Fibroblast of peridontal ligament (primary cell): ENCODE measurements around the gene SREK1.

ENCODE experiments used
- DNase-seq: peaks from one replicate; pipeline ENCODE4 v3.0.0-alpha.2; 2010; ENCODE audit errors: extremely low read depth

SREK1 gene

GRCh38 chr5:66164044-66164790 lies 20.1 kb downstream of the SREK1 start:
- peak; percentile 92 for DNase-seq

- no peak for DNase-seq
Observed at GRCh38 chr5:66168226-66168625, 24.1 kb downstream of the SREK1 start.

DNA sequence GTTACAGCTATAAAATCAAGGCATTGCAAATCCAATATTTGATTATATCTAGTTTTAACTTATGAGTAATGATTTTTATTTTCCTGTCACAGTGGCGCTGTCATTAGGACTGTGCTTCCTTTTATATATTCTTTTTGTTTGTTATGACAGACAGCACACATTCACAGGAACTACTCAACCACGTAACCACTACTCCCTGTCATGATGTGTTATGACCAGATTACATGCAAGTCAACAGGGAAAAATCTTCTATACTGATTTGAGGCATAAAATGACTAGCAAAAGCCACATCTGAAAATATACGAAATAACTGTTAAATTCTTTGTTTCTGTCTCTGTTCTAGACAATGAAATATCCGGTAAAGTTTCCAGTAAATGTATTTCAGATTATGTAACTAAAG lies 25.4 kb downstream of the SREK1 start:
- no peak for DNase-seq

- DNase-seq = no peak
Observed at GRCh38 chr5:66170195-66170919, 26.3 kb downstream of the SREK1 start.

DNA sequence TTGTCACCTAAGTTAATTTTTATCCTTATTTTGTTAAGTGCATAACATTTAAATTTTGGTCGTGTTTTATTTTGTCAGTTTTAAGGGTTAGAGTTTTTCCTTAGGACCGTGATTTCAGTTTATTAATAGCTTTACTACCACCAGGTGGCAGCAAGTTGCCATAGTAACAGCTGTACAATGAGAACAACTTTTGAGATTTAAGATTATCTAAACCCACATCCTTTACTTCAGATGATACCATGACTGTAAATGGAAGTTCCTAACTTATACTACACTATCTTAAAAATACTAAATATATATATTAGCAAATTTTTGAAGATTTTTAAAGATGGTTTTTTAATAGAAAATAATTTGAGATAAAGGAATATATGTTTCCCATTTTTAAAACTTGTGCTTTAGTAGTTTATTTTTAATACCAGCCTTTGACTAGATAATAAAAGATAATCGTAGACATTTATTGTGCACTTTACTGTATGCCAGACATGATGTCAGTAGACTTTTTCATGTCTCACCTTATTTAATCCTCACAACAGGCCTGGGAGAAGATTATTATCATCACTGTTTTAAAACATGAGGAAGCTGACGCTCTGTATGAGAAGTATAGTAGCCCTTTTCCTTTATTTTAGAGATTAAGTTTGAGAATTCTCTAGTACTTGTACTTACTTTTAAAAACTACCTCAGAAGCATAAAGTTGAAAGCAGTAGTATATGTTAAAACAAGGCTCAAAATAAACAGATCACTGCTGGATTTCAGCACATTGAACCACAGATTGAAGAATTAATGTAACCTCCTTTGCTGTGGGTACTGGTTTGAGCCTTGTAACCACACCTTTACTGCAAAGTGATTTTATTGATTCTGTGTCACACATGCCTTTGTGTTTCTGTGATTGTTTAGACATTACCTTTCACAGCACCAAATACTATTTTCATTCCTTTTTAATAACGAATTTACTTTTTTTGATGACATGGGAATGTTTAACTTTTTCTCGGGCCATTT lies 27.5 kb downstream of the SREK1 start:
- peak; percentile 75 for DNase-seq

- peak; percentile 70 for DNase-seq
Observed at GRCh38 chr5:66174338-66174737, 30.2 kb downstream of the SREK1 start.

- no peak for DNase-seq
Observed at GRCh38 chr5:66178799-66179198, 34.7 kb downstream of the SREK1 start.

DNA sequence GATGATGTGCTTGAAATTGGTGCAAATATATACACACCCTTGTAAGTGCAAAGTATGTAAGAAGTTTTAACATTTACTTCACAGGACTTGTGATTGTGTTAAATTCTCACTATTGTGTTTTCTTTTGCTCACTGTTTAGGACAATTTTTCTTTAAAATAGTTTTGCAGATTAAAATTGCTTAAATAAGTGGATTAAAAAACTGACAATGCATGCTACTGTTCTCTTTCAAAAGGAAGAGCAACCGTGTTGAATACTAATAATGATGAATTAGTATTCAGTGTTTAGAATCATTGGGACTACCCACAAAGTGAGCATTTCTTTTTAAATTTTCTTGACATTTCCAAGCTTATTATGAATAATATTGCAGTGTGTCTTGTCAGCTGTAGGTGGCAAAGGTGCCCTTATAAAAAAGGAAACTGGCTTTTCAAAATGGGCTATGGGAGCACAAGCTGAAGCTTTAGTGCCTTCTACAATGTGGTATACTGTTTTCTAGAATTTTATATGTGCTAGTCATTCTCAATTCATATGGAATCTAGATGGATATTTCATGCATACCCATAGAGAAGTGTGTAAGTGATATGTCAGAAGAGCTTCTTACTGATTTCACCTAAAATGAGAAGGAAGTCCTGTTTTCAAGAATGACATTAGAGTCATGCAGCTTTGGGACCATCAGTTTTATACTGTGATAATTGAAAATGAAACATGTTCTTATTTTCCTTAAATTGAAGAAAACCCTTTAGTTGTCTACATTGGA lies 35.4 kb downstream of the SREK1 start:
- no peak for DNase-seq

DNA sequence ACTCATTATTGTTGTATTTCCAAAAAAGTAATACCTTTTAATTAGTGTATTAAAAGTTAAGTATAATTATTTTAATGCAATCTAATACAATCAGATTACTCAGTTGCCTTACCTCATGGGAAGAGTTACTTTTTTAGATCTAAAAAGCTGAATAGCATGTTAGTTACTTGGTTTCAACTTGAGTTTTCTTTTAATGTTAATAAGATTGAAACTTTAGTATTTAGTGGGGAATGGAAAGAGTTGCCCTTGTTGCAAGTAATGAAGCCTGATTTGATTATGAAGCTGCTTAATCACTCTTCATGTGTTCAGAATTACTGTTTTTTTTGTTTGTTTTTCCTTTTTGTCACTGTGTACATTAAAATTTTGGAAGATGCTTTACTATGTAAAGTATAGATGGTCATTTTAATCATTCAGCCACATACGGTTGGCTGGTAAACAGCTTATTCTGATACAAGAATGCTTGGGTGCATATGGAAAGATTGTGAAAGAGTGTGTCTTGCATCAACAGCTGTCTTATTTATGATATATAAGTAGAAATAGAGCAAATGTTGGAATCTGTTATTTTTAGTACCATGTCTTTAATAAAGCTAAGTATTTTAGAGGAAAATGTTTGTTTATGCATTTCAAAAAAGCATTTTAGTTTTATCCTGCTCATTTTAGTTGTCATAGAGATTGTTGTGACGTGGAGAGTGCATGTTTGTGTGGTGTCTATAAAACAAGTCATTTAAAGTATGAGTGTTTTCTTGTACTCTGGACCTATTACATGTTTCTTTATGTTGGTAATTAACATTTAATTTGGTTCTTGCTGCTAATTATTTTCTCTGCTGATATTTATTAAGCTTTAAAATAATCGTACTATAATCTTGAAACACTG lies 36.4 kb downstream of the SREK1 start:
- DNase-seq = no peak

DNA sequence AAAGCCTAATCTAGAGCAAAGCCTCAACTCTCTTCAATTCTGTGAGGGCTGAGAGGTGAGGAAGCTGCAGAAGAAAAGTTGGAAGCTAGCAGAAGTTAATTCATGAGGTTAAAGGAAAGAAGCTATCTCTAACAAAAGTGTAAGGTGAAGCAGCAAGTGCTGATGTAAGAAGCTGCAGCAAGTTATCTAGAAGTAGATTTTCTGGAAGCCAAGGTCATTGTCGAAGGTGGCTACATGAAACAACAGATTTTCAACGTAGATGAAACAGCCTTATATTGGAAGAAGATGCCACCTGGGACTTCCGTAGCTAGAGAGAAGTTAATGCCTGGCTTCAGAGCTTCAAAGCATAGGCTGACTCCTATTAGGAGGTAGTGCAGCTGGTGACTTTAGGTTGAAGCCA lies 42.0 kb downstream of the SREK1 start:
- no peak for DNase-seq

- no peak for DNase-seq
Observed at GRCh38 chr5:66193419-66193818, 49.3 kb downstream of the SREK1 start.

DNA sequence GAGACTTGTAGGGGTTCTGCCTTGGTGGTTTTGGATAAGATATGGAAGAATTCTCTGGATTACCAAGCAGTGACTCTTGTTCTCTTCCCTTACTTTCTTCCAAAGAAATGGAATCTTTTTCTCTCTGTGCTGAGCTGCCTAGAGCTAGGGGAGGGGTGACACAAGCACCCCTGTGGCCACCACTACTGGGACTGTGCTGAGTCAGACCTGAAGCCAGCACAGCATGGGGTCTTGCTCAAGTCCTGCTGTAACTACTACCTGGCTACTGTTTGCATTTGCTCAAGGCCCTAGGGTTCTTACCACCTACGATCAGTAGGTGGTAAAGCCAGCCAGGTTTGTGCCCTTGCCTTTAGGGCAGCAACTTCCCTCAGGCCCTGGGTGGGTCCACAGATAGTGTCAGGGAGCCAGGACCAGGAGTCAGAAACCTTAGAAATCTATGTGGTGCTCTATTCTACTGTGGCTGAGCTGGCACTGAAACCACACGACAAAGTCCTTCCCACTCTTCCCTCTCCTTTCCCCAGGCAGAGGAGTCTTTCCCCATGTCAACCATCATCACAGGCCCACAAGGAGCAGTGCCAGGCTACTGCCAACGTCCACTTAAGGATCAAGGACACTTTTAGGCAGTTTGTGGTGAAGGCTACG lies 53.8 kb downstream of the SREK1 start:
- DNase-seq = no peak

GRCh38 chr5:66198837-66199236 lies 54.7 kb downstream of the SREK1 start:
- DNase-seq = no peak

DNA sequence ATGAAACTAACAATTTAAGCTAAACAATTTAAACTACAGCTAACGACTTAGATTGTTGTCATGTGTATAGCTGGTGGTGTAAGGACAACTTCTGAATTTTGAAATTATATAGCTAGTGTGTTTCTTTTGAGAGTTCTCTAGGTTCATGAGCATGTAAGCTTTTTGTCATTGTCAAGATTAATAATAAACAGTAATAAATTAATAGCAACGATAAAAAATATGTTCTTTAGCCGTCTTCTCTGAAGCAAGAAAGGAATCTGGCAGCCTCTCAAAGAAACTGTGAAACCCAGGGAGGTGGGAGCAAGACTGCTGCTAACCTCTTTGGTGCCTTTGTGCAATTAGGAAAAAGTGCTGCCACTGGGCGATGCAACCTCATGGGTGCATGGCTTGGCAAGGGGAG lies 59.4 kb downstream of the SREK1 start:
- DNase-seq = no peak

GRCh38 chr5:66206465-66206864 lies 62.4 kb downstream of the SREK1 start:
- DNase-seq = no peak

DNA sequence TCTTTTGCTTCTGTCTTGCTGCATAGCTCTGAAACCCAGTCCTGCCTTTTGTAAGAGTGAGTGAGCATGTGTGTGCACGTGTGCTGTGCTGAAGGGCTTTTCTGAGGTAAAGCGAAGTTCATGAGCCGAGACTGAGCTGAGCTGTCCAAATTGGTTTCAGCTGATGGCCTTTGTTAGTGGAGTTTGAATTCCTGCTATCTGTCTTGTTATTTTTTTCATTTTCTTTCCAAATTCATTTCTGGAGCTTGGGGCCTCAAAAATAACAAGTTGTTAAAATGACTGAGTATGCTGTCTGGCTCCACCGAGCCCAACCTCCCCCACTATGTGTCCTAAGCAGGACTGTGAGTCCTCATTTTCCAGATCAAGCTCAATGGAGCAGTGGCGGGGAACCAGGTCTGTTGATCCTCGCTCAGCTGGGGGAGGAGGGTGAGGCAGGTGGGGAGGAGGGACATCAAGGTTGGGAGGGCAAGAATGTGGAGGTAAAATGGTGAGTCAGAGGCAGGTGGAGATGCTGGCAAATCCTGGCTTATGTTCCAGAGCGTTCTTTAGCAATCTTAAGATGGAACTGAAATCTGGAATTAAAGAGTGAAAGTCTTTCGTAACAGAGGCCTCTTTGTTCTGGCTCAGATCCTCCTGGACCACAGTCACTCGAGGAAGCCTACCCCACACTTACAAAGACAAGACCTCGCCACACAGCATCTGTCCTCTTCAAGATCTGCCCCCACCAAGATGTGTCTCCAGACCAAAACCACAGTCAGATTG lies 63.9 kb downstream of the SREK1 start:
- peak; percentile 31 for DNase-seq

GRCh38 chr5:66209350-66209749 lies 65.2 kb downstream of the SREK1 start:
- no peak for DNase-seq

DNA sequence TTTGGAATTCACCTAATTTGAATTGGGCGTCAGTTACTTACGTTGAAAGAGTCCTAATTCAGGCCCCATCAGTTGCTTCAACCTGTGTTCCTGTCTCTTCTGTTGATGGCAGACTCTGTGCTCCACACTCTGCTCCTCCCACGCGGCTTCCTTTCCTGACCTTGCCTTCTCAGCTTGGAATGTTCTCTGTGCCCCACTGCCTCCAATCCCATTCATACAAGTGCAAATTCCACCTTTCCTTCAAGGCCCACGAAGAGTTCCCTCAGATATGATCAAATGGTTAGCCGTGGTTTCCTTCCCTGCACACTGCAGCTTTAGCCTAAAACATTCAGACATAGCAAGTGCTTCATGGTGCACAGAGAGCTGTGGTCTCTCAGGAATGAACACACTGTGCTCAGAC lies 65.7 kb downstream of the SREK1 start:
- no peak for DNase-seq

GRCh38 chr5:66213533-66213932 lies 69.4 kb downstream of the SREK1 start:
- DNase-seq = no peak
